HCT116 (cell line): ENCODE measurements around the gene PRRX1. TPM values are rescaled to one million over a fixed set of nuclear protein-coding genes. Genes with fewer than 3 reads are reported as not detected.

Source experiments
- ATAC-seq: fragments of 200-7000 bp; cut with Tn5 transposase; 2 replicates; pipeline ENCODE4 v1.9.1; 2020; ENCODE audit warnings: mild to moderate bottlenecking, moderate library complexity
- BruUV-seq: library from RNA; stranded (reverse); fragments of 400-500 nt; replicated peaks from 2 replicates; lab custom pipeline; 2021; lab: Mats Ljungman, UMichigan
- CTCF ChIA-PET: fragments of 300-600 bp; sonication (Branson Sonifier 250); formaldehyde crosslinking; loops from one replicate; lab custom pipeline; 2021; ENCODE audit warnings: antibody characterized with exemption; lab: Charles Lee
- POLR2A ChIA-PET: fragments of 300-600, 350-600 bp; sonication (Branson Sonifier 250); formaldehyde crosslinking; loops from one replicate; lab custom pipeline; 2021; ENCODE audit warnings: antibody characterized with exemption; lab: Charles Lee
- RAD21 ChIA-PET, 2 experiments: fragments of 300-600 bp; sonication (Branson Sonifier 250); formaldehyde crosslinking; loops; one replicate each; lab custom pipeline; 2023; ENCODE audit warnings: low total read pairs in 2 of 2; ENCODE audit not compliant: uncharacterized antibody in 2 of 2, unreplicated experiment in 2 of 2, low non-redundant PET in 1 of 2; lab: Charles Lee
- DNase-seq: peaks from one replicate; pipeline ENCODE4 v3.0.0-alpha.2; 2010; ENCODE audit warnings: low read depth, low spot score
- H2AFZ ChIP-seq: fragments of 200-600 bp; shearing (Covaris generic), sonication (generic); 2 replicates; pipeline ENCODE4 v1.6.1; 2017; ENCODE audit warnings: low read depth, mixed run types, mixed read lengths, antibody characterized with exemption, low read length; ENCODE audit not compliant: poor library complexity, severe bottlenecking
- H3K27ac ChIP-seq: 2 replicates; pipeline ENCODE4 v1.5.1; 2012; ENCODE audit warnings: low read depth, low read length
- H3K27me3 ChIP-seq: fragments of 200-600 bp; sonication (generic); 2 replicates; pipeline ENCODE4 v1.6.1; 2016; ENCODE audit warnings: mixed run types, low read length, mixed read lengths; ENCODE audit not compliant: insufficient read depth
- H3K36me3 ChIP-seq, 2 experiments: fragments of 200-500 bp in 1 of 2; fragments of 200-600 bp in 1 of 2; sonication (Bioruptor generic) in 1 of 2; sonication (generic) in 1 of 2; 2 replicates each; pipeline versions ENCODE4 v1.5.1 to v1.6.1; 2014 to 2016; ENCODE audit warnings: low read length in 2 of 2, inconsistent platforms in 1 of 2, mixed read lengths in 1 of 2, mixed run types in 1 of 2; ENCODE audit not compliant: insufficient read depth in 2 of 2, control insufficient read depth in 1 of 2
- H3K4me1 ChIP-seq, 2 experiments: fragments of 200-600 bp in 1 of 2; sonication (generic) in 1 of 2; 2 replicates each; pipeline versions ENCODE4 v1.5.1 to v1.6.1; 2012 to 2017; ENCODE audit warnings: low read length in 2 of 2, inconsistent platforms in 1 of 2, mild to moderate bottlenecking in 1 of 2, mixed read lengths in 1 of 2, mixed run types in 1 of 2, moderate library complexity in 1 of 2; ENCODE audit not compliant: insufficient read depth in 2 of 2, control insufficient read depth in 1 of 2
- H3K4me2 ChIP-seq: fragments of 200-600 bp; sonication (generic); 2 replicates; pipeline ENCODE4 v1.6.1; 2017; ENCODE audit warnings: mixed run types, low read length, mixed read lengths
- H3K4me3 ChIP-seq, 2 experiments: fragments of 200-600 bp in 1 of 2; sonication (generic) in 1 of 2; replicated peaks in 1 of 2; 2 replicates each; pipeline ENCODE4 v1.5.1; 2011 to 2016; ENCODE audit warnings: low read length in 2 of 2, control low read depth in 1 of 2, low read depth in 1 of 2, mild to moderate bottlenecking in 1 of 2, mixed read lengths in 1 of 2, mixed run types in 1 of 2
- H3K79me2 ChIP-seq: fragments of 200-600 bp; sonication (generic); 2 replicates; pipeline ENCODE4 v1.6.1; 2017; ENCODE audit warnings: mild to moderate bottlenecking, mixed run types, low read length, moderate library complexity, mixed read lengths; ENCODE audit not compliant: insufficient read depth
- H3K9ac ChIP-seq: fragments of 200-600 bp; sonication (generic); 2 replicates; pipeline ENCODE4 v1.6.1; 2016; ENCODE audit warnings: low read length, mixed read lengths
- H3K9me2 ChIP-seq: fragments of 200-600 bp; sonication (generic), shearing (Covaris generic); 2 replicates; pipeline ENCODE4 v1.6.1; 2017; ENCODE audit warnings: mixed run types, mild to moderate bottlenecking, moderate library complexity; ENCODE audit not compliant: insufficient read depth
- H3K9me3 ChIP-seq, 2 experiments: fragments of 200-500 bp in 1 of 2; fragments of 200-600 bp in 1 of 2; sonication (Bioruptor generic) in 1 of 2; sonication (generic) in 1 of 2; 2 replicates each; pipeline ENCODE4 v1.6.1; 2014 to 2017; ENCODE audit warnings: low read length in 2 of 2, mixed read lengths in 2 of 2, inconsistent platforms in 1 of 2, low read depth in 1 of 2, mild to moderate bottlenecking in 1 of 2, mixed run types in 1 of 2, moderate library complexity in 1 of 2; ENCODE audit not compliant: control insufficient read depth in 1 of 2, insufficient read depth in 1 of 2
- H4K20me1 ChIP-seq: fragments of 200-600 bp; sonication (generic), shearing (Covaris generic); 2 replicates; pipeline ENCODE4 v1.6.1; 2017; ENCODE audit warnings: mixed run types, mild to moderate bottlenecking, moderate library complexity; ENCODE audit not compliant: insufficient read depth
- CBX3 ChIP-seq: IDR thresholded peaks from 2 replicates; pipeline ENCODE4 v1.6.1; 2012; ENCODE audit warnings: low read depth
- CEBPB ChIP-seq: IDR thresholded peaks from 2 replicates; pipeline ENCODE4 v1.6.1; 2012; ENCODE audit warnings: low read depth
- CTCF ChIP-seq, 3 experiments: fragments of 200-600 bp in 1 of 3; sonication (generic) in 1 of 3; IDR thresholded peaks in 2 of 3; conservative IDR thresholded peaks in 1 of 3; 2 replicates each; pipeline ENCODE4 v1.5.1; 2012 to 2017; ENCODE audit warnings: low read depth in 2 of 3, low read length in 2 of 3, antibody characterized with exemption in 1 of 3, borderline replicate concordance in 1 of 3, control low read depth in 1 of 3, mild to moderate bottlenecking in 1 of 3, mixed read lengths in 1 of 3, mixed run types in 1 of 3, moderate library complexity in 1 of 3; ENCODE audit not compliant: insufficient read depth in 1 of 3
- EGR1 ChIP-seq: IDR thresholded peaks from 2 replicates; pipeline ENCODE4 v1.6.1; 2012; ENCODE audit warnings: low read depth
- ELF1 ChIP-seq: IDR thresholded peaks from 2 replicates; pipeline ENCODE4 v1.6.1; 2012; ENCODE audit warnings: low read depth, borderline replicate concordance
- EZH2 ChIP-seq: fragments of 200-600 bp; sonication (generic); IDR thresholded peaks from 2 replicates; pipeline ENCODE4 v1.6.1; 2017; ENCODE audit warnings: antibody characterized with exemption, mixed run types
- FOSL1 ChIP-seq: IDR thresholded peaks from 2 replicates; pipeline ENCODE4 v1.6.1; 2012; ENCODE audit warnings: low read depth
- MAX ChIP-seq: IDR thresholded peaks from 2 replicates; pipeline ENCODE4 v1.6.1; 2012
- POLR2A ChIP-seq: IDR thresholded peaks from 2 replicates; pipeline ENCODE4 v1.7.0; 2011; ENCODE audit warnings: borderline replicate concordance; ENCODE audit not compliant: insufficient read depth, insufficient read length; ENCODE audit errors: extremely low read depth
- RAD21 ChIP-seq: IDR thresholded peaks from 2 replicates; pipeline ENCODE4 v1.6.1; 2012; ENCODE audit warnings: low read depth, mild to moderate bottlenecking
- SIN3A ChIP-seq: IDR thresholded peaks from 2 replicates; pipeline ENCODE4 v1.6.1; 2012; ENCODE audit warnings: low read depth
- SRF ChIP-seq: IDR thresholded peaks from 2 replicates; pipeline ENCODE4 v1.6.1; 2012; ENCODE audit warnings: low read depth
- ZFX ChIP-seq: fragments of 450-650 bp; IDR thresholded peaks from 2 replicates; pipeline ENCODE4 v1.6.1; 2017
- intact Hi-C: fragments of 100-400 bp; cut with micrococcal nuclease; formaldehyde crosslinking; loops from 2 replicates; pipeline ENCODE4 v1.10.0; 2022
- total RNA-seq: library from RNA; stranded (reverse); gene quantifications from one replicate; pipeline ENCODE4 v1.2.1, GENCODE V29; 2021; ENCODE audit not compliant: unreplicated experiment

The PRRX1 gene
- total RNA-seq, 1 experiment from 2014 or later = 0.37 TPM

GRCh38 chr1:170668209-170669106 is 4.5 kb downstream of the PRRX1 start:
- H3K27ac ChIP-seq = no peak overlapping the region
- H3K4me1 ChIP-seq = no peaks in the 10 kb centered on the region
- ATAC-seq (no peak), DNase-seq (no peak)
- no peaks in the 10 kb centered on the region for H3K79me2 ChIP-seq
- POLR2A ChIA-PET = no interaction called here
- H3K9ac ChIP-seq = no peak overlapping the region
- H3K27me3 ChIP-seq = no peaks in the 10 kb centered on the region
- H3K4me3 ChIP-seq = no peak overlapping the region
- BruUV-seq = no TSS peak
- intact Hi-C loops = no loop called here
- no peak overlapping the region for H2AFZ ChIP-seq
- RAD21 ChIA-PET = no interaction called here
- TF ChIP-seq FOSL1 (no peak), CTCF (IDR thresholded peaks at IDR 0.05 in 2 of 3, conservative IDR thresholded peaks at IDR 0.05 in 1 of 3; ENCODE audit: borderline replicate concordance in 1 of 3, insufficient read depth in 1 of 3, low read depth in 2 of 3, low read length in 2 of 3) (no peak), POLR2A (no peak), MAX (no peak), SIN3A (no peak), CEBPB (no peak), RAD21 (no peak), EZH2 (no peak), ELF1 (no peak), CBX3 (no peak), ZFX (no peak), SRF (no peak), EGR1 (no peak)
- CTCF ChIA-PET = no interaction called here
- H3K9me3 ChIP-seq = no peaks in the 10 kb centered on the region
- H4K20me1 ChIP-seq = no peaks in the 10 kb centered on the region
- no peak overlapping the region for H3K4me2 ChIP-seq
- H3K36me3 ChIP-seq = no peaks in the 10 kb centered on the region
- H3K9me2 ChIP-seq = no peaks in the 10 kb centered on the region
